T-helper 9 cell (primary cell): ENCODE measurements around the gene ZNF516.

Experiments
- DNase-seq: peaks from one replicate; pipeline ENCODE4 v3.0.0-alpha.2; 2020

Gene ZNF516

GRCh38 chr18:76507830-76508385, 12.9 kb upstream of the ZNF516 start:
- DNase-seq = no peak

- DNase-seq = no peak
Observed at GRCh38 chr18:76506974-76507764, 12.1 kb upstream of the ZNF516 start.

GRCh38 chr18:76506395-76506794, 11.4 kb upstream of the ZNF516 start:
- no peak for DNase-seq

- no peak for DNase-seq
Observed at GRCh38 chr18:76505614-76506013, 10.6 kb upstream of the ZNF516 start.

GRCh38 chr18:76504749-76505148, 9.7 kb upstream of the ZNF516 start:
- DNase-seq = no peak

- DNase-seq = no peak
Observed at GRCh38 chr18:76503649-76504386, 8.8 kb upstream of the ZNF516 start.

- no peak for DNase-seq
Observed at GRCh38 chr18:76502551-76502950, 7.5 kb upstream of the ZNF516 start.

- DNase-seq = no peak
Observed at GRCh38 chr18:76499637-76500340, 4.7 kb upstream of the ZNF516 start.

GRCh38 chr18:76499021-76499420, 4.0 kb upstream of the ZNF516 start:
- DNase-seq = no peak

GRCh38 chr18:76498064-76498463, 3.0 kb upstream of the ZNF516 start:
- DNase-seq = no peak

- DNase-seq = no peak
Observed at GRCh38 chr18:76497021-76497420, 2.0 kb upstream of the ZNF516 start.

GRCh38 chr18:76496194-76496890, 1.3 kb upstream of the ZNF516 start:
- no peak for DNase-seq

- no peak for DNase-seq
Observed at GRCh38 chr18:76495435-76496193, 572 bp upstream of the ZNF516 start.

- no peak for DNase-seq
Observed at GRCh38 chr18:76494231-76495005, 624 bp downstream of the ZNF516 start.

- no peak for DNase-seq
Observed at GRCh38 chr18:76493213-76494161, 1.6 kb downstream of the ZNF516 start.

- peak; percentile 87 for DNase-seq
Observed at GRCh38 chr18:76492669-76493212, 2.3 kb downstream of the ZNF516 start.

- no peak for DNase-seq
Observed at GRCh38 chr18:76491776-76492668, 3.0 kb downstream of the ZNF516 start.

GRCh38 chr18:76491473-76491775, 3.6 kb downstream of the ZNF516 start:
- DNase-seq = peak; percentile 48
